LNCAP (cell line): Measurements from ENCODE around the gene SYP.

Source experiments
- CTCF ChIP-seq: fragments of 450-650 bp; IDR thresholded peaks from 2 replicates; pipeline ENCODE4 v1.5.1; 2017; ENCODE audit warnings: mild to moderate bottlenecking

Gene SYP

GRCh38 chrX:49153467-49153866 is 46.5 kb downstream of the SYP start:
- no peak for TF ChIP-seq CTCF

- TF ChIP-seq CTCF, result no peak
Observed at GRCh38 chrX:49147936-49148335, 52.1 kb downstream of the SYP start.

- TF ChIP-seq CTCF, result no peak
Observed at GRCh38 chrX:49147282-49147681, 52.7 kb downstream of the SYP start.

GRCh38 chrX:49139713-49140112 is 60.3 kb downstream of the SYP start:
- no peak for TF ChIP-seq CTCF
